Activated CD4-positive, alpha-beta T cell treated with anti-CD3 and anti-CD28 coated beads for 4 hours (primary cell): Measurements from ENCODE around the gene CFAP43.
A peak's percentile ranks its signal among the peaks of the same experiment; 100 is the strongest.

Source experiments
- DNase-seq, 2 donors: peaks; one replicate each; pipeline ENCODE4 v3.0.0-alpha.2; 2020

The CFAP43 gene, protein sequence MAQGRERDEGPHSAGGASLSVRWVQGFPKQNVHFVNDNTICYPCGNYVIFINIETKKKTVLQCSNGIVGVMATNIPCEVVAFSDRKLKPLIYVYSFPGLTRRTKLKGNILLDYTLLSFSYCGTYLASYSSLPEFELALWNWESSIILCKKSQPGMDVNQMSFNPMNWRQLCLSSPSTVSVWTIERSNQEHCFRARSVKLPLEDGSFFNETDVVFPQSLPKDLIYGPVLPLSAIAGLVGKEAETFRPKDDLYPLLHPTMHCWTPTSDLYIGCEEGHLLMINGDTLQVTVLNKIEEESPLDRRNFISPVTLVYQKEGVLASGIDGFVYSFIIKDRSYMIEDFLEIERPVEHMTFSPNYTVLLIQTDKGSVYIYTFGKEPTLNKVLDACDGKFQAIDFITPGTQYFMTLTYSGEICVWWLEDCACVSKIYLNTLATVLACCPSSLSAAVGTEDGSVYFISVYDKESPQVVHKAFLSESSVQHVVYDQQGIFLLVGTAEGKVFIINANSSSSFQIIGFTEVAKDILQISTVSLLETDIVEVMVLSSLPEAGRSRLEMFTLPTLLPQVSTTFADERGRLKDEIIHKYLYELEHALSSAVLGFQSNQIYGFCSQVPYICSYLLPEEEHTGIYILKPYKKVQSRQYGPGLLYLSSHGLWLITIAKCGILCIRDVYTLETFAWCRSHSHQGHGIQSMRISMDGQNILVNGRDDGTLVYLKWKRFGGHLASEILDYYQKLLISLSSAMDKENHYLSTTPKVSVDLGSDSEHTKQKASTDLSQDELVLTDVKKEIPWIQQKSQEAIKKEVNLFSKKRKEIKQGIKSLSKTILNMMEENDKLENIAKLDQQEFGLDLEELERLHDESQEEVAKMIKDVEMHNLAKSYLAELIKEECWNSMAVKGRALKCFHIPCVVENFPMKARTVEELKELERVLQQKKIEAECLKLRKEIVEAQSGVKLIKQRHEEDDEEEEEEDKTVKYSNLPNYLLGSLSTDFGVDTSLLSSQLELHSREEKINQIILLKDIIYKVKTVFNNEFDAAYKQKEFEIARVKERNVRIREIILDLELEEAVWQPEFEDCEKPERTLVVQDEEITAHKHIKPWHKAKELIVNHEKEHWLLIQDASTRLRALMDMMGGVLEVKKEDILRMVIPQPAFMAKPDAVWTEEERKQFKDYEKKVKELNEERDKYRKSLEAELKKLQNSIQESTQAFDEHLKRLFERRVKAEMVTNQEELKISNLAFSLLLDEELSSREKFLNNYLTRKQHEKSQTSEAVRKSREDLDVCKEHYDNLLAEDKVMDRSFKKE (N-terminal part only)

DNA sequence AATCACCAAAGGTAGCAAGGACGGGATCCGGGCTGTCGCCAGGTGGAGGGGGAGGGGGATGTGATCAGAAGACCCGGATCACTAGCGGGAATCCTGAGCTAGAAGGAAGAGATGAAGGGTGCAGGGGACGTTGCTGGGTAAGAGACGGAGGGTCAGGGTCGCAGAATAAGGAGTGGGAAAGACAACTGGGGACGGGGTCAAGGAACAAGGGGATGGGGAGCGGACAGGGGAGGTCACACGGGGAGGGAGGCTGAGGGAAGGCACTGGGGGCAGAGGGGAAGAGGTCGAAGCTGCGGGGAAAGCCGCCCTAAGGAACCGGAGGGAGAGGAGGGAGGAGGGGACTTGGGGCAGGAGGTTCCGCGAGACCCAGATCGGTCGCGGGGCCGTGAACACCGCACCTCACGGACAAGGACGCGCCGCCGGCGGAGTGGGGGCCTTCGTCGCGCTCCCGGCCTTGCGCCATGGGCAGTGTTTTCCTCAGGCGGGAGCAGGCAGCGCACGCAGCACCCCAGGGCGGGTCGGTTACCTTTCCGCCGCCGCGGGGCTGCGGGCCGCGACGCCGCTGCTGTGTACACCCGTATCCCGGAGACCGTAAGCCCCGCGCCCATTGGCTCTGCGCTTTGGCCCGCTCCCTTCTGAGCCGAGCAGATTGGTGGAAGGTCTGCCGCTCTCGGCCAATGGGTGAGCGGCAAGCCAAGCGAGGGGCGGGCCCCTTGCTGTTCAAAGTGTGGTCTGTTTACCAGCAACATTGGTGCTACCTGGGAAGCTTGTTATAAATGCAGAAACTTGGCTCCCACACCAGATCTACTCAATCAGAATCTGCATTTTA is at the start of gene CFAP43:
Gene CFAP43, minus strand, starts transcription at position 581 of the 829 bp plus-strand sequence. Its CDS starts 118 bp downstream, at position 463.
- DNase-seq: peak; percentile 95 to 99

DNA sequence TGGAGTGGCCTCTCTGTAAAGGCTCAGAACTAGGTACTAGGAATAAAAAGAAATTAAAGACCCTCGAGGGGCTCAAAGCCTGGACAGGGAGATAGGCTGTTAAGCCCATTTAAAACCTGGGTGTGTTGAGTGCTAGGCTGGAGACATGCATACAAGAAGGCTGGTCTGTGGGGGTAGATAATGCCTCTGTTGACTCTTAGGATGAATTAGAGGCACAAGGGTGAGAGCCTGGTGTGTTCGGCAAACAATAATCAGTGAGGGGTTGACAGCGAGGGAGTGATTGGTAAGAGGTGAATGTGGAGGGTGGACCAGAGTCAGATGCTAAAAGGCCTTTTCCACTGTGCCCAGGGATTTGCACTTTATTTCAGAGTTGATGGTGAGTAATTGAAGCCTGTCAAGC is 49.5 kb upstream of the CFAP43 start:
- no peak for DNase-seq

DNA sequence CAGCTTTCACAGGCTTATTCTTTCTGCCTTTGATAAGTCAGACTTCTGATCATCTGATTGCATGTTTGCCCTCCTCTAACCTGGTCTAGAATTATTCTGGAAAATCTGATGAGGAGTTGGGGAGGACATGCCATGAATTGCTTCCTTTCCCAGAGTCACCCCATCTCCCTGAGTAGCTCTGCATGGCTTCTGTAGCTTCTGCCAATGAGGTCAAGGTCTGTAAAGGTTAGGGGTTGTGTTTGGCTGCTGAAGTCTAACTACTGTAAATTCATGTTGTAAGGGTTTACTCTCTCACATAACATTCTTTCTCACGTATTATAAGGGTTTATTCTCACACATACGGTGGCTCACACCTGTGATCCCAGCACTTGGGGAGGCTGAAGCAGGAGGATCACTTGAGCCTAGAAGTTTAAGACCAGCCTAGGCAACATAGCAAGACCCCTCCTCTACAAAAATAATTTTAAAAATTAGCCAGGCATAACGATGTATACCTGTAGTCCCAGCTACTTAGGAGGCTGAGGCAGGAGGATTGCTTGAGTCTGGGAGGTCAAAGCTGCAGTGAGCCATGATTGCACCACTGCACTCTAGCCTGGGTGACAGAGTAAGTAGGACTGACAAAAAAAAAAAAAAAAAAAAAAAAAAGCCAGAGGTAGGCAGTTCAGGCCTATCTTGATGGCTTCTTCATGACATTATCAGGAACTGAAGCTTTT is 47.5 kb upstream of the CFAP43 start:
- no peak for DNase-seq

DNA sequence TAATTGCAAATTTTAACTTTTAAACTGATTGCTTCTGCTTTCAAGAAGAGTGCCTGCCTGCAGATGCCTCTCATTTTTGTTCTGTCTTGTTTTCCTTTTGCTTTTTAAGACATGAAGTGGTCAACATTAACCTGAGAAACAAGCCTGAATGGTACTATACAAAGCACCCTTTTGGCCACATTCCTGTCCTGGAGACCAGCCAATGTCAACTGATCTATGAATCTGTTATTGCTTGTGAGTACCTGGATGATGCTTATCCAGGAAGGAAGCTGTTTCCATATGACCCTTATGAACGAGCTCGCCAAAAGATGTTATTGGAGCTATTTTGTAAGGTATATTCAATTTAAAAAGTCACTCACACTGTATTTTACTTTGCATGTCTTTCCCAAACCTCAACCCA is 45.6 kb upstream of the CFAP43 start:
- DNase-seq: no peak

DNA sequence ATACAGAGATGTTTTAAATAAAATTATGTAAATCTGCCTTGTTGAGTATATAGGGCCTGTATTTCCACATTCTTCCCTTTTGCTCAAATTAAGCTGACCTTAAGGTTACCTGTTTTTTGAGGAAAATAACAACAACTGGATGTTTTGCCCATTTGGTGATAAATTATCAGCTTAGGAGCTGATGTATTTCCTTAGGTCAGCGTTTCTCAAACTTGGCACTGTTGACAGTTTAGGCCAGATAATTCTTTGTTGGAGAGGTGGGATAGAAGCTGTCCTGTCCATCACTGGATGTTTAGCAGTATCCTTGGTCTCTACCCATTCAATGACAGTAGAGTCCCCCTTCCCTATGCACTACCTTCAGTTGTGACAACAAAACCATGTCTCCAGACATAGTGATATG is 44.0 kb upstream of the CFAP43 start:
- DNase-seq: no peak

DNA sequence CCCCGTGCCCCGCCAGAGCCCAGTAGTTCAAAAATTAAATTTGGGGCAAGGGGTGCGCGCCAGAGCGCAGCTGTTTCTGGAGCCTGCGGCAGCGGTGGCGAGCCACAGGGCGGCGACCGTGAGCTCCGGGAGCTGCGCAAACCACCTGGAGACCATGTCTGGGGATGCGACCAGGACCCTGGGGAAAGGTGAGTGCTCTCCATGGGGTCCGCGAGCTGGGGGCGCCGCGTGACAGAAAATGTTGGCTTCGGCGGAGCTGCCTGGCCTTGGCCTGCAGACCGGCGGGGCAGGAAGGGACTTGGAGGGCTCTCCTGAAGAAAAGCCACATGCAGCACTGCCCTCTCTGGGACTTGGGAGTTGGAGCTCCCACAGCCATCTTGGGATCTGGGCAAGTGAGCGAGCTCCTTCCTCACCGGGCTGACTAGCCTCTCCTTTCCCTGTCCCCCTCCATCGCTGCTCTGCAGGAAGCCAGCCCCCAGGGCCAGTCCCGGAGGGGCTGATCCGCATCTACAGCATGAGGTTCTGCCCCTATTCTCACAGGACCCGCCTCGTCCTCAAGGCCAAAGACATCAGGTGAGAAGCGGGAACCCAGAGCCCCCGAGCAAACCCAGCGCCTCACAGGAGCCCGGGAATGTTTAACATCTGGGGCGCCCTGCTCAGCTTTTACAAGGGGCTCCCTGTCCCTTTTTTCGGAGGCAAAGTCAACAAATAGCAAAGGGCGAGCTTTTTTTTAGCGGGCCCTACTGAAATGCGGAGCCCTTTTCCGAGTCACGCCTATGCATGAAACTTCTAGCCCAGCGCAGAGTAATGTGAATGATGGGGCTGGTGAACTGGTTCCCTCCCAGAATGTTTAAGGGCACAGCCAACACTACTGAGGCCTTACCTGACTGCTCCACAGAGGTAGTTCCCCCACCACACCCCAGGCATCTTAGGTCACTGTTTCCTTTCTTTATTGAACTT is 42.9 kb upstream of the CFAP43 start:
- peak; percentile 45 to 54 for DNase-seq

DNA sequence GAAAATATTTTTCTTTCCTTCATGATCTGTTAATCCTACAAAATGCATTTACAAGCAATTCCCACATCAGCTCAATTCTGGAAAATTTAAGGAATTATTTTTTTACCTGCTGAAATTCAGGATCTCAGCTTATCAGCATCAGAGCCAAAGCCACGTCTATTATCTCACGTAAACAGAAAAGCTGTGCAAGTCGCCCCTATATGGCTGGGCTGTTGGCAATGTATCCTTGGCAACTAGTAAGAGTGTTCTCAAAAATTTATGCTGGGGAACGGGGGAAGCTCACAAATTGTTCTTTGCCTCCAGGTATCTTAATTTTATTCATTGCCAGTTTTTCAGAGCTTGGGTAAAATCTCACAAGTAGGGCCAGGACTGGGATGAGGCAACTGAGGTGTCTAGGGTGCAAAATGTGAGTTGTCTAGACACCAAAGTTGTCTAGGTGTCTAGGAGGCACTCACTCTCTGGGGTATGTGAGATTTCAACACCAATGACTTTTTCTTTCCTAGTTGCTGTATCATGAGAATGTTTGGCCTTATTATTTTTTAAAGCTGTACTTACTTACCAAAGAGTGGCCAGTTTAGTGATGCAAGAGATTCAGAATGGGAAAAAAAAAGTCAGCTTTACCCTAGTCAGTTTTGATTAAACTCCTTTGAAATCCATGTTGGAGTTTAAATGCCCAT is 41.9 kb upstream of the CFAP43 start:
- no peak for DNase-seq

DNA sequence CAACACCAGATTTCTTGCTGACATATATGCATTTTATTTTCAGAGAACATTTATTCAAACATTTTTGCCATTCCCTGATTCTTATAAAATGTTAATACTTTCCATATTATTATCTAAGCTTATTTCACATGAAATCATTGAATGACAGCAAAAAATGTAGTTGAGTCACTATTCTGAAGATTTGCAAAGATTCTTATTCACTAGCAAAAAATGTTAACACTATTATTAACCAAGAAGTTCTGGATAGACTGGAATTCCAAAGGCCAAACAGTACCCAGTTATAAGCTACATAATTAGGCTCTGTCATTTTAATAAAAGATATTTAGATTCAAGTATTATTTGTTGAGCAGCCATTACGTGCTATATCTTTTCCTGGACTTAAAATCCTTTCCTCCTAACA is 41.1 kb upstream of the CFAP43 start:
- DNase-seq: no peak

DNA sequence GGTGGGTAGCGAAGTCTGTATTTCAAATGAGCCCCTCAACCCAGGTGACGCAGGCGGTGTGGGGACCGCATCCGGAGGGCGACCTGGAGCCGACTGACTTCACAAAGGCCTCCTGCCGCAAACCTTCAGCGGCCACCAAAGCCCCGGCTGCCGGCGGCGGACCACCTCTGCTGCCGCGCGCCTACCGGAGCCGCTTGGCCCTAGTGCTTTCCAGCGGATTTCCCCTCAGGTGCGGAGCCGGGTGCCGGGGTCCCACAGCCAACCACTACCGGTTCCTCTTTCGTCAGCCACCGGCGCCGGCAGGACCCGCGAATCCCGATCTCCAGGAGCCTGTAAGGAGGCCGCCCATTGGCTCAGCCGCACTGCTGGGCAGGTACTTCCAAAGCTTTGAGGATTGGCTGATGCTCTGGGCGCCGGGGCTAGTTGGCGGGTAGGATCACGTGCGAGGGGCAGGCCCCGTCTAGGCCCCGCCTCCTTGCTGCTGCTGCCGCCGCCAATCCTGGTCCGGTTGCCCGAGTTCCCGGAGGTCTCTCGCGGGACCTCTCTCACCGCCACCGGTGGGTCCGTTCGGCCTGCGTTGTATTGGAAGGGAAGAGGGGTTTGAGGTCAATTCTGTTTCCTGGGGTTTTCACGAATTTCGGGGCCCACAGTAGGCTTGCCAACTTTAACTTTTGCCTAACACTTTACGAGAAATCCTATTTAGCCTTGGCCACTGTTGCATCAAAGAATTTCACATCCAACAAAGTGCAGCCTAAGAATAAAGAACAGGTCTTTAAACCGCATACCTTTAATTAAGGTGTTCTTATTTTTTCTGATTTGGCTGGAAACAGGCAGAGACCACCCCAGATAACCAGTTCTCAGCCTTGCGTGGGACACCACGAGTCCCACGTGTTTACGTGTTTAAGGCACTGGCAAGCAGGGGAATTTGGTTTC is 36.8 kb upstream of the CFAP43 start, which contains the start of gene GSTO2:
Gene GSTO2, plus strand, starts transcription at position 472 of the 933 bp plus-strand sequence. CDS start 5,732 bp downstream, outside the sequence.
- DNase-seq: peak; percentile 96 to 98

DNA sequence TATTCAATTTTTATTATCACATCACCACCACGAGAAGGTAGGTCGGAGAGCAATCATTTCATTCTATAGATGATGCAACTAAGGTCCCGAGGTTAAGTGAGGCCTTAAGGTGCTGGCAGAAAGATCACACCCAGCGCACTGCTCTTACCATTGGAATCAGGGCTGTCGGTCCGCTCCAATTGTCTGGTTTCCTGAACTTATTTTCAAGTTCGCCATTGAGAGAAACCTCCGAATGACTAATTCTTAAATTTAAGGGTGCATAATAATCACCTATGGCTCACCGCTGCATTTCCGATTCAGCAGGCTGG is 36.2 kb upstream of the CFAP43 start:
- DNase-seq: no peak

DNA sequence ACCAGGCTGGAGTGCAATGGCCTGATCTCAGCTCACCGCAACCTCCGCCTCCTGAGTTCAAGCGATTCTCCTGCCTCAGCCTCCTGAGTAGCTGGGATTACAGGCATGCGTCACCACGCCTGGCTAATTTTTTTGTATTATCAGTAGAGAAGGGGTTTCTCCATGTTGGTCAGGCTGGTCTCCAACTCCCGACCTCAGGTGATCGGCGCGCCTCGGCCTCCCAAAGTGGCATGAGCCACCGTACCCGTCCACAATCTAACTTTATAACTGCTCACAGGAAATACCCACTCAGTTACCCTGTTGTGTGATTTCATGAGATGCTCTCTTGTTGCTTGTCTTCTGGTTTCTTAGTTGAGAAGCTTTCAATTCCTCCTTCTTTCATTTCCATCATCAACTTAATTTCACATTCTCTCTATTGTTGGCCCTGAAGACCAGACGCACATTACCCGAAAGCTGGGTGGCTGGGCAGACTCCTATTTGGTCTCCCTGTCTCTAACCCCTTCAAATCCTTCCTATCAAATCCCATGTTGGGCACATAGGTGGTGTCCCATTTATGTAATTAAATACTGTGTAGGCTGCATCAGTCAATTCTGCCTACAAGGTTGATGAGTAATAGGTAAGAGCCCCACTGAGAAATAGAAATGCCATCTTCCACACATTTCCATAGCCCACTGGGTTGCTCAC is 35.7 kb upstream of the CFAP43 start:
- peak; percentile 20 to 23 for DNase-seq

DNA sequence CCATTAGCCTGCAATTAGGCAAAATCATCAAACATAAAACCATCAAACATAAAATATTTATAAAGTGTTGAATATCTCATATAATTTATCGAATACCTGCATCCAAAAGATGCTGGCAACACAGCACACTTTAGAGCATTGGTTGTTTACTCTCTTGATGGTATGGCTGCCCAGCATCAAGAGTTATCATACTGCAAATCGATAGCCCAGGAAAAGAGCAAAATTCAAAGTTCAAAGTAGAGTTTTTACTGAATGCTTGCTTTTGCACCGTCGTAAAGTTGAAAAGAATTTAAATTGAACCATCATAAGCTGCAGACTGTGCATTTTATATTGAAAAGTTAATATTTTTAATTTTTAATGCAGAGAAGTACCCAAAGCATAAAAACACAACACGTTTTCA is 32.6 kb upstream of the CFAP43 start:
- no peak for DNase-seq

DNA sequence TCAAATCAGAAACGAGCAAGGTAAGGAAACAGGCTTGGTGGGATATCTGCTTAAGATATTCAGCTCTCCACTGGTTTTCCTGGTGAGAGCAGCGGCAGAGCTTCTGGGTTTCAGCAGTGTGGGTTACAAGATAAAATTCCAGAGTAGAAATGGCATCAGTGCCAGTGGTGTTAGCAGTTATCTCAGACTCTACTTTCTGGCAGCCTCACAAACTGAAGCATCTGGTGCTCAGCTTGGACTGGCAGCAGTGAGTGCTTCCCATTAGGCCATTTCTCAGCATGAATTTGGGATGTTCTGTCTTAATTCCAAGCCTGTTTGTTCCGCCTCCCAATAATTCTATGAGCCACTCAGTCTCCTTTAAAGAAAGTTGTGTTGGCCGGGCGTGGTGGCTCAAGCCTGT is 29.9 kb upstream of the CFAP43 start:
- DNase-seq: no peak

DNA sequence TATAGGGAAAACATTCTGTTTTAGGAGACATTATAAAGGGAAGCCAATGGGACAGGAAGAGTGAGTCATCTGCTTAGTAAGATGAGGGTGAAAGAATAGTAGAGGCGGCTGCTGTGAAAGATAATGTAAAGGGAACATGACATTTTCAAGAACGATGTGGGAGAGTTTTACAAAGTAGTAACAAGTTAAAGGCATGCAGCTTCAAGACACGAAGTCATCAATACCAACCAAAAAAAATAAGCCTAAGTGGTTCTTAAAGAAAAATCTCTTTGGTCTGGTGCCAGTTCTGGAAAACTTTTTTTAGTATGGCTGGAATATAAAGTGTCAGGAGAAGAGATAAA is 28.6 kb upstream of the CFAP43 start:
- no peak for DNase-seq

DNA sequence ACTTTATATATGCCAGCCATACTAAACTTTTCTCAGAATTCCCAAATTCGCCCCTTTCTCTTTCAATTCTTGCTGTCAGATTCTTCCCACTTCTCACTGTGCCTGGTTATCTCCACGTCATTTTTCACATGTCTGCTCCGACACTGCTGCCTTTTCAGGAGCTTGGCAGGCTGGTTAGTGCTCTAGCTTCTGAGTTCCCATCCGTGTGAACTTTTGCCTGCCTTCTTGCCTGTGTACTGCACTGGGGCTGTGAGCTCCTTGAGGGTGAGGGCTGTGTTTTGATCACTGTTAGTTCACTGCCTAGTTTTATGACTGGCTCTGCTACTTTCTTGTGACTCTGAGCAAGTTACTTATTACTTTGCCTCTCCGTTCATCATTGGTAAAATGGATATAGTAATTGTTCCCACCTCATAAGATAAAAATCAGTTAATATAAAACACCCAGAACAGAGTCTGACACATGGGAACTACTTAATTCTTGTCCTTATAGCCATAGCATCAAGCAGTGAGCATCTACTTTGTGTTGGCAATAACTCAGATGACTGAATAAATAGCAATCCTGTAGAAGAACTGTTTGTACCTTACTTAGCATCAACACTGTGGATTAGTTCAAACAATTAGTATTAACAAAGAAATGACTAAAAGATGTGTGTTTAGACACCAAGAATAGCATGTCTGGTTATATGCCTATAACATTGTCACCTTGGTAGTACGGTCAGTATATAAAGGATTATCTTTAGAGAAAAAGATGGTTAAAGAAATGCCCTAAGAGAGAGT is 28.0 kb upstream of the CFAP43 start:
- DNase-seq: no peak

DNA sequence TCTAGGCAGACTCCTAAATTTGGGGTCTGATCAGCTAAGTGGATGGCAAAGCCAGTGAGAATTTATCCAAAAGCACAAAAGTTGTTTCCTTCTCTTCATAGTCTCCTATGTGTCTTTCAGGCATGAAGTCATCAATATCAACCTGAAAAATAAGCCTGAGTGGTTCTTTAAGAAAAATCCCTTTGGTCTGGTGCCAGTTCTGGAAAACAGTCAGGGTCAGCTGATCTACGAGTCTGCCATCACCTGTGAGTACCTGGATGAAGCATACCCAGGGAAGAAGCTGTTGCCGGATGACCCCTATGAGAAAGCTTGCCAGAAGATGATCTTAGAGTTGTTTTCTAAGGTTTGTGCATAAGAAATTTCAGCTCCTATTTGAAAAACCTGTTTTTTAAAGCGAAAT is 27.3 kb upstream of the CFAP43 start:
- DNase-seq: no peak

DNA sequence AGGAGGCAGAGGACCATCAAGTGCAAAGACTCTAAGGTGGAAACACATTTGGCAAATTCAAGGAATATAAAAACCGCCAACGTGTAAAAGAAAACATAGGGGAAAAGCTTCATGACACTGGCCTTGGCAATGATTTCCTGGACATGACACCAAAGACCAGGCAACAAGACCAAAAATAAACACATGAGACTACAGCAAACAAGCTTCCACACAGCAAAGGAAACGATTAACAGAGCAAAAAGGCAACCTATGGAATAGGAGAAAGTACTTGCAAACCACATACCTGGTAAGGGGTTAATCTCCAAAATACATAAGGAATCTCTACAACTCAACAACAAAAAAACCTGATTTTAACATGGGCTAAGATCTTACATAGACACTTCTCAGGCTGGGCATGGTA is 26.0 kb upstream of the CFAP43 start:
- DNase-seq: no peak
